H9 (cell line): ENCODE data around the gene TPTE. TPM values are rescaled to one million over a fixed set of nuclear protein-coding genes. Genes with fewer than 3 reads are reported as not detected.
"Not testable (repeated sequence)": the region's sequence is repeated elsewhere in the genome, so short reads cannot be mapped to it uniquely, and the experiment has no call there.

Experiments
- DNase-seq: peaks from one replicate; pipeline ENCODE4 v3.0.0-alpha.2; 2017
- H2AFZ ChIP-seq: one replicate; pipeline ENCODE4 v1.6.1; 2013; ENCODE audit warnings: mild to moderate bottlenecking, low read length, control low read depth, moderate library complexity
- H2AK5ac ChIP-seq: 2 replicates; pipeline ENCODE4 v1.6.1; 2013; ENCODE audit warnings: low read length, control low read depth, mixed read lengths; ENCODE audit not compliant: insufficient read length
- H2BK120ac ChIP-seq: one replicate; pipeline ENCODE4 v1.6.1; 2013; ENCODE audit warnings: low read depth, mild to moderate bottlenecking, low read length, control low read depth, inconsistent platforms; ENCODE audit not compliant: poor library complexity, severe bottlenecking
- H2BK12ac ChIP-seq: 2 replicates; pipeline ENCODE4 v1.6.1; 2013; ENCODE audit warnings: low read length, control low read depth, mixed read lengths, low read depth; ENCODE audit not compliant: insufficient read length
- H2BK15ac ChIP-seq: 2 replicates; pipeline ENCODE4 v1.6.1; 2013; ENCODE audit warnings: low read depth, low read length, control low read depth
- H2BK20ac ChIP-seq: one replicate; pipeline ENCODE4 v1.6.1; 2013; ENCODE audit warnings: low read depth, mild to moderate bottlenecking, low read length, control low read depth, inconsistent platforms; ENCODE audit not compliant: poor library complexity, severe bottlenecking
- H2BK5ac ChIP-seq: 2 replicates; pipeline ENCODE4 v1.6.1; 2013; ENCODE audit warnings: low read length, control low read depth, mixed read lengths; ENCODE audit not compliant: insufficient read length
- H3K14ac ChIP-seq: 2 replicates; pipeline ENCODE4 v1.6.1; 2013; ENCODE audit warnings: low read length, control low read depth; ENCODE audit not compliant: insufficient read depth
- H3K18ac ChIP-seq: 2 replicates; pipeline ENCODE4 v1.6.1; 2013; ENCODE audit warnings: low read depth, mild to moderate bottlenecking, mixed read lengths, low read length, control low read depth; ENCODE audit not compliant: insufficient read length
- H3K23ac ChIP-seq: 2 replicates; pipeline ENCODE4 v1.6.1; 2013; ENCODE audit warnings: low read length, control low read depth, mixed read lengths, low read depth; ENCODE audit not compliant: insufficient read length
- H3K23me2 ChIP-seq: 2 replicates; pipeline ENCODE4 v1.6.1; 2013; ENCODE audit warnings: low read depth, mild to moderate bottlenecking, mixed read lengths, low read length, control low read depth; ENCODE audit not compliant: insufficient read length, poor library complexity, severe bottlenecking
- H3K27ac ChIP-seq: 2 replicates; pipeline ENCODE4 v1.5.1; 2013; ENCODE audit warnings: low read length, control low read depth, mixed read lengths, low read depth; ENCODE audit not compliant: insufficient read length
- H3K27me3 ChIP-seq: 2 replicates; pipeline ENCODE4 v1.6.1; 2013; ENCODE audit warnings: low read length, control low read depth, inconsistent platforms; ENCODE audit not compliant: insufficient read depth
- H3K4ac ChIP-seq: 2 replicates; pipeline ENCODE4 v1.6.1; 2013; ENCODE audit warnings: low read depth, mild to moderate bottlenecking, control low read depth, inconsistent platforms, low read length, moderate library complexity
- H3K4me1 ChIP-seq: 2 replicates; pipeline ENCODE4 v1.6.1; 2013; ENCODE audit warnings: low read length, control low read depth, inconsistent platforms; ENCODE audit not compliant: insufficient read depth
- H3K4me2 ChIP-seq: 2 replicates; pipeline ENCODE4 v1.6.1; 2013; ENCODE audit warnings: low read length, control low read depth, mixed read lengths; ENCODE audit not compliant: insufficient read length, insufficient read depth
- H3K56ac ChIP-seq: 2 replicates; pipeline ENCODE4 v1.6.1; 2013; ENCODE audit warnings: low read depth, mild to moderate bottlenecking, mixed read lengths, low read length, control low read depth; ENCODE audit not compliant: insufficient read length
- H3K79me1 ChIP-seq: 2 replicates; pipeline ENCODE4 v1.6.1; 2013; ENCODE audit warnings: low read depth, mild to moderate bottlenecking, moderate library complexity, low read length, control low read depth, inconsistent platforms; ENCODE audit not compliant: insufficient read depth, poor library complexity, severe bottlenecking
- H3K79me2 ChIP-seq: 2 replicates; pipeline ENCODE4 v1.6.1; 2013; ENCODE audit warnings: low read length, control low read depth, inconsistent platforms; ENCODE audit not compliant: insufficient read depth
- H3K9ac ChIP-seq: 2 replicates; pipeline ENCODE4 v1.6.1; 2013; ENCODE audit warnings: low read length, control low read depth, mixed read lengths; ENCODE audit not compliant: insufficient read length; ENCODE audit errors: extremely low read depth
- H3K9me3 ChIP-seq: one replicate; pipeline ENCODE4 v1.6.1; 2013; ENCODE audit warnings: low read depth, low read length, inconsistent platforms; ENCODE audit not compliant: control insufficient read depth
- H3T11ph ChIP-seq: one replicate; pipeline ENCODE4 v1.6.1; 2013; ENCODE audit warnings: mild to moderate bottlenecking, low read length, control low read depth, inconsistent platforms
- H4K20me1 ChIP-seq: one replicate; pipeline ENCODE4 v1.6.1; 2013; ENCODE audit not compliant: control insufficient read depth, insufficient read length, insufficient read depth
- H4K5ac ChIP-seq: 2 replicates; pipeline ENCODE4 v1.6.1; 2013; ENCODE audit warnings: low read depth, mild to moderate bottlenecking, mixed read lengths, low read length, control low read depth; ENCODE audit not compliant: insufficient read length
- H4K8ac ChIP-seq: replicated peaks from 2 replicates; pipeline ENCODE4 v1.6.1; 2013; ENCODE audit warnings: low read length, control low read depth, mixed read lengths, low read depth; ENCODE audit not compliant: insufficient read length
- H4K91ac ChIP-seq: 2 replicates; pipeline ENCODE4 v1.6.1; 2013; ENCODE audit warnings: low read depth, mild to moderate bottlenecking, moderate library complexity, mixed read lengths, low read length, control low read depth; ENCODE audit not compliant: insufficient read length
- H3K27ac Mint-ChIP-seq, 3 experiments: 2 replicates in 2 of 3; 3 replicates in 1 of 3; pipeline ENCODE4 v1.8.0; 2020 to 2021; ENCODE audit warnings: mixed read lengths in 3 of 3, mild to moderate bottlenecking in 1 of 3, moderate library complexity in 1 of 3
- H3K27me3 Mint-ChIP-seq: 2 replicates; pipeline ENCODE4 v1.8.0; 2021; ENCODE audit warnings: low read depth, mild to moderate bottlenecking, moderate library complexity, mixed read lengths
- H3K36me3 Mint-ChIP-seq, 3 experiments: 2 replicates in 2 of 3; 3 replicates in 1 of 3; pipeline ENCODE4 v1.8.0; 2020 to 2021; ENCODE audit warnings: low read depth in 3 of 3, mixed read lengths in 3 of 3; ENCODE audit not compliant: insufficient read depth in 1 of 3
- H3K4me1 Mint-ChIP-seq, 2 experiments: 2 replicates each; pipeline ENCODE4 v1.8.0; 2020; ENCODE audit warnings: mixed read lengths in 2 of 2
- H3K4me3 Mint-ChIP-seq, 2 experiments: 2 replicates in 1 of 2; 3 replicates in 1 of 2; pipeline ENCODE4 v1.8.0; 2020 to 2021; ENCODE audit warnings: mild to moderate bottlenecking in 2 of 2, mixed read lengths in 2 of 2, moderate library complexity in 1 of 2
- H3K9me3 Mint-ChIP-seq, 2 experiments: 2 replicates in 1 of 2; 3 replicates in 1 of 2; pipeline ENCODE4 v1.8.0; 2020; ENCODE audit warnings: mild to moderate bottlenecking in 2 of 2, mixed read lengths in 2 of 2, moderate library complexity in 1 of 2
- WGBS: extraction: QIAGEN DNeasy Blood & Tissue Kit; methylation state at CpG from one replicate; pipeline ENCODE4 v1.1.7; 2013; ENCODE audit warnings: missing lambda C conversion rate, low lambda C conversion rate, mixed read lengths; ENCODE audit not compliant: insufficient read length; ENCODE audit errors: extremely low coverage; 5-methylcytosine and 5-hydroxymethylcytosine counted together
- total RNA-seq: library from RNA; stranded (reverse); gene quantifications from 2 replicates; pipeline ENCODE4 v1.2.1, GENCODE V29; 2021
- TF ChIP-seq, protein P1 (sequence below): fragments of 200-600 bp; sonication (generic); conservative IDR thresholded peaks from 3 replicates; pipeline ENCODE4 v1.8.0; 2021; ENCODE audit warnings: antibody characterized with exemption, mild to moderate bottlenecking

The TPTE gene
- total RNA-seq, 1 experiment from 2014 or later, result not detected

DNA sequence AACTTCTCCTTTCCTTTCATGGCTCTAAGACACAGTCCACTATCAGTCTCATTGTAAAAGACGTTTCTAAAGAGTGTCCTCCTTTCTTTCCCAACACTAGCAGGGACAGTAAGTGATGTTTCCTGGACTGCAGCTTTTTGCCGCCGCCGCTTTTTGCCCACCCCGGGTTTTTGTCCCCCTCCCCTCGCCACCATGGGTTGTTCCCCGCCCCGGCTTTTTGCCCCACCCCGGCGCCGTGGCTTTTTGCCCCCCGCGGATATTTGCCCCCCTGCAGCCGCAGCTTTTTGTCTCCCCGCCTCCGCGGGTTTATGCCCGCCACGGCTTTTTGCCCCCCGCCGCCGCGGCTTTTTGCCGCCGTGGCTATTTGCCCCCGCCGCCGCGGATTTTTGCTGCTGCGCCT is 95.2 kb downstream of the TPTE start:
- no peak overlapping the region for H3T11ph ChIP-seq
- H3K14ac ChIP-seq, result no peak overlapping the region
- TF ChIP-seq, protein P1, sequence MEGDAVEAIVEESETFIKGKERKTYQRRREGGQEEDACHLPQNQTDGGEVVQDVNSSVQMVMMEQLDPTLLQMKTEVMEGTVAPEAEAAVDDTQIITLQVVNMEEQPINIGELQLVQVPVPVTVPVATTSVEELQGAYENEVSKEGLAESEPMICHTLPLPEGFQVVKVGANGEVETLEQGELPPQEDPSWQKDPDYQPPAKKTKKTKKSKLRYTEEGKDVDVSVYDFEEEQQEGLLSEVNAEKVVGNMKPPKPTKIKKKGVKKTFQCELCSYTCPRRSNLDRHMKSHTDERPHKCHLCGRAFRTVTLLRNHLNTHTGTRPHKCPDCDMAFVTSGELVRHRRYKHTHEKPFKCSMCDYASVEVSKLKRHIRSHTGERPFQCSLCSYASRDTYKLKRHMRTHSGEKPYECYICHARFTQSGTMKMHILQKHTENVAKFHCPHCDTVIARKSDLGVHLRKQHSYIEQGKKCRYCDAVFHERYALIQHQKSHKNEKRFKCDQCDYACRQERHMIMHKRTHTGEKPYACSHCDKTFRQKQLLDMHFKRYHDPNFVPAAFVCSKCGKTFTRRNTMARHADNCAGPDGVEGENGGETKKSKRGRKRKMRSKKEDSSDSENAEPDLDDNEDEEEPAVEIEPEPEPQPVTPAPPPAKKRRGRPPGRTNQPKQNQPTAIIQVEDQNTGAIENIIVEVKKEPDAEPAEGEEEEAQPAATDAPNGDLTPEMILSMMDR, result no peak
- no peak overlapping the region for H4K5ac ChIP-seq
- no peak for DNase-seq
- H3K27me3 ChIP-seq, result no peaks in the 10 kb centered on the region
- H3K79me1 ChIP-seq, result no peaks in the 10 kb centered on the region
- H4K91ac ChIP-seq, result no peak overlapping the region
- peaks cover 79% of the 10 kb centered on the region for H3K9me3 ChIP-seq
- H3K4me2 ChIP-seq, result no peak overlapping the region
- no peak overlapping the region for H2AK5ac ChIP-seq
- no peaks in the 10 kb centered on the region; the same call in 1 of the 2 replicates for H3K27me3 Mint-ChIP-seq
- no peaks in the 10 kb centered on the region for H3K4me1 Mint-ChIP-seq
- H3K79me2 ChIP-seq, result no peaks in the 10 kb centered on the region
- H4K8ac ChIP-seq, result no peak overlapping the region
- no peak overlapping the region for H3K56ac ChIP-seq
- no peaks in the 10 kb centered on the region for H4K20me1 ChIP-seq
- no peak overlapping the region for H3K18ac ChIP-seq
- H3K9ac ChIP-seq, result no peak overlapping the region
- H2BK20ac ChIP-seq, result no peak overlapping the region
- H2BK15ac ChIP-seq, result no peak overlapping the region
- no peaks in the 10 kb centered on the region for H3K4me1 ChIP-seq
- no peak overlapping the region for H2BK5ac ChIP-seq
- H3K9me3 Mint-ChIP-seq, result peaks cover 12 to 19% of the 10 kb centered on the region in 2 experiments
- no peak overlapping the region for H3K27ac Mint-ChIP-seq
- H3K4ac ChIP-seq, result no peak overlapping the region
- no CpG with 5 or more reads among the region's 30 CpGs for WGBS
- no peak overlapping the region for H3K4me3 Mint-ChIP-seq
- H3K23ac ChIP-seq, result no peak overlapping the region
- H2BK120ac ChIP-seq, result no peak overlapping the region
- no peak overlapping the region for H2AFZ ChIP-seq
- H3K27ac ChIP-seq, result no peak overlapping the region
- no peaks in the 10 kb centered on the region for H3K23me2 ChIP-seq
- no peak overlapping the region for H2BK12ac ChIP-seq
- H3K36me3 Mint-ChIP-seq, result peaks cover 0 to 10% (median 8%) of the 10 kb centered on the region in 3 experiments; a peak in 5 of 7 replicates

DNA sequence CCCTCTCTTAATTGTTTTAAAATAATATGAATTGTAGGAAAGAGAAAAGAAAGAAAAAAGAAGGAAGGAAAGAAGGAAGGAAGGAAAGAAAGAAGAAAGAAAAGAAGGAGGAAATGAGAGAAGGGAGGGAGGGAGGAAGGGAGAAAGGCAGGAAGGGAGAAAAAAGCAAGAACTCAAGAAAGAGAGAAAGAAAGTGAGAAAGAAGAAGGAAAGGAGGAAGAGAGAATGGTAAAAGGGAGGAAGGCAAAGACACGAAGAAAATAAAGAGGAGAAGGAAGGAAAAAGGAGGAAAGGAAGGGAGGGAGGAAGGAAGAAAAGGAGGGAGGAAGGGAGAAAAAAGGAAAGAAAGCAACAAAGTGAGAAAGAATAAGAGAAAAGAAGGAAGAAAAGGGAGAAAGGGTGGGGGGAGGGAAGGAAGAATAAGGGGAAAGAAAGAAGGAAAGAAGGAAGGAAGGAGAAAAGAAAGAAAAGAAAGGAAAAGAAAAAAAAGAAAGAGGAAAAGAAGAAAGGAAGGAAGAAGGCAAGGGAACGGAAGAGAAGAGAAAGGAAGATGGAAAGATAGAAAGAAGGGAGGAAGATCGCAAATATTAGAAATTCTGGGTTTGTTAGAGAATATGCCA is 95.9 kb downstream of the TPTE start:
- not testable (repeated sequence) for H3K18ac ChIP-seq, H3K23ac ChIP-seq, H3K4me3 Mint-ChIP-seq, H3K36me3 Mint-ChIP-seq, H3K9ac ChIP-seq, H2BK15ac ChIP-seq, H4K20me1 ChIP-seq, H2AK5ac ChIP-seq, H2AFZ ChIP-seq, DNase-seq, H3K4me2 ChIP-seq, H2BK20ac ChIP-seq, H4K8ac ChIP-seq, H2BK5ac ChIP-seq, H3K27ac ChIP-seq, H3K23me2 ChIP-seq, H3K4me1 ChIP-seq, H3T11ph ChIP-seq, H3K56ac ChIP-seq, H3K79me2 ChIP-seq, H2BK120ac ChIP-seq, H3K14ac ChIP-seq, H3K4me1 Mint-ChIP-seq, H3K4ac ChIP-seq, H4K91ac ChIP-seq, H3K27me3 Mint-ChIP-seq, H3K27ac Mint-ChIP-seq, H2BK12ac ChIP-seq, H3K27me3 ChIP-seq, H4K5ac ChIP-seq, H3K79me1 ChIP-seq
- 100% methylated on average over 3 of the region's 3 CpGs for WGBS
- peaks cover 12 to 19% of the 10 kb centered on the region in 2 experiments for H3K9me3 Mint-ChIP-seq
- peaks cover 79% of the 10 kb centered on the region for H3K9me3 ChIP-seq
